Spleen (tissue), 3 donors: ENCODE measurements around the gene KIF3B.

Source experiments
- POLR2A ChIP-seq, 3 donors: fragments of 450-650 bp; IDR thresholded peaks; one replicate each; pipeline ENCODE4 v1.5.1; 2017; ENCODE audit warnings: antibody characterized with exemption in 3 of 3, mild to moderate bottlenecking in 1 of 3
- POLR2AphosphoS5 ChIP-seq, 3 donors: sonication (generic); formaldehyde crosslinking; IDR thresholded peaks; one replicate each; pipeline ENCODE4 v1.5.1; 2017; ENCODE audit warnings: antibody characterized with exemption in 3 of 3

DNA sequence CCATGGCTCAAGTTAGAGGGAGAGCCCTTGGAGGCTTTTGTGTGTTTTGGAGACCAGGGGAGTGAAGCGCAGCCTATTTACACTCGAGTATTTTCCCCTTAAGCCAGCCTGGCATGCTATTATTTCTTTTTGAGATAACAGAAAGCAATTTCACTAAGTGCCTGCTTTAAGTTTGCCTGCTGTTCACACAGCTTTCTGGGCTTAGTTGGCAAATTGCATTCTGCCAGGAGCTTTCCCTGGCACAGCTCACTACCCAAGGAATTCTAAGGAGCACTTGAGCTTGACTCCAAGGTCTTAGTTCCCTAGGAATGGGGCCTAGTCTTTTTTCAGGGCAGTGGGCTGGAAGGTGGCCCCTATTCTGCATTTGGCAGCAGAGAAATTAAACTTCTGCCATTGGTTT is 61.7 kb downstream of the KIF3B start:
- TF ChIP-seq POLR2AphosphoS5 (IDR thresholded peaks at IDR 0.05) (no peak), POLR2A (IDR thresholded peaks at IDR 0.05) (no peak)
